Esophagus squamous epithelium (tissue), 5 donors: ENCODE results near the gene GDF11. TPM values are rescaled to one million over a fixed set of nuclear protein-coding genes. Genes with fewer than 3 reads are reported as not detected.

Experiments
- DNase-seq: peaks from one replicate; lab custom pipeline; 2025; lab: John Stamatoyannopoulos, UW
- H3K27ac ChIP-seq, 4 donors: fragments of 200-600 bp; sonication (generic); one replicate each; pipeline ENCODE4 v1.5.1; 2016 to 2019; ENCODE audit warnings: mild to moderate bottlenecking in 1 of 4
- H3K27me3 ChIP-seq, 4 donors: fragments of 200-600 bp; sonication (generic); 1 replicate in 3 of 4; 2 replicates in 1 of 4; pipeline versions ENCODE4 v1.5.1 to v1.6.0; 2017 to 2021; ENCODE audit warnings: antibody characterized with exemption in 1 of 4
- H3K36me3 ChIP-seq, 3 donors: fragments of 200-600 bp; sonication (generic); one replicate each; pipeline ENCODE4 v1.5.1; 2016 to 2019
- H3K4me1 ChIP-seq, 3 donors: fragments of 200-600 bp; sonication (generic); one replicate each; pipeline ENCODE4 v1.5.1; 2017 to 2019
- H3K4me3 ChIP-seq, 4 donors: fragments of 200-600 bp; sonication (generic); 1 replicate in 3 of 4; 2 replicates in 1 of 4; pipeline ENCODE4 v1.5.1; 2016 to 2019; ENCODE audit warnings: mild to moderate bottlenecking in 2 of 4, moderate library complexity in 1 of 4
- H3K9me3 ChIP-seq, 3 donors: fragments of 200-600 bp; sonication (generic); one replicate each; pipeline ENCODE4 v1.5.1; 2016 to 2019
- POLR2A ChIP-seq, 4 donors: fragments of 450-650 bp; IDR thresholded peaks; one replicate each; pipeline ENCODE4 v1.6.1; 2017; ENCODE audit warnings: antibody characterized with exemption in 4 of 4, mild to moderate bottlenecking in 4 of 4, moderate library complexity in 3 of 4
- WGBS, 2 donors: methylation state at CpG; one replicate each; pipeline ENCODE4 v1.1.5; 2018; 5-methylcytosine and 5-hydroxymethylcytosine counted together
- intact Hi-C: fragments of 100-400 bp; cut with DNase I; formaldehyde crosslinking; loops from one replicate; pipeline ENCODE4 v1.15.0; 2022
- total RNA-seq, 4 donors: library from RNA; depleted of rRNA; stranded (reverse); fragments of >200 nt; gene quantifications; one replicate each; pipeline ENCODE4 v1.1.0, GENCODE V29; 2016
- TF ChIP-seq, protein P1 (sequence below), 6 experiments: fragments of 450-650 bp in 4 of 6; fragments of 200-600 bp in 2 of 6; sonication (generic) in 2 of 6; IDR thresholded peaks; one replicate each; pipeline ENCODE4 v1.5.1; 2016 to 2019; ENCODE audit warnings: antibody characterized with exemption in 6 of 6, mild to moderate bottlenecking in 4 of 6, moderate library complexity in 4 of 6
- donor health status: DM: yes; HTN: yes; CAD: no.

GDF11 gene
- total RNA-seq, 4 donors from 2014 or later, result 0.19 to 1.9 (median 1.5) TPM

DNA sequence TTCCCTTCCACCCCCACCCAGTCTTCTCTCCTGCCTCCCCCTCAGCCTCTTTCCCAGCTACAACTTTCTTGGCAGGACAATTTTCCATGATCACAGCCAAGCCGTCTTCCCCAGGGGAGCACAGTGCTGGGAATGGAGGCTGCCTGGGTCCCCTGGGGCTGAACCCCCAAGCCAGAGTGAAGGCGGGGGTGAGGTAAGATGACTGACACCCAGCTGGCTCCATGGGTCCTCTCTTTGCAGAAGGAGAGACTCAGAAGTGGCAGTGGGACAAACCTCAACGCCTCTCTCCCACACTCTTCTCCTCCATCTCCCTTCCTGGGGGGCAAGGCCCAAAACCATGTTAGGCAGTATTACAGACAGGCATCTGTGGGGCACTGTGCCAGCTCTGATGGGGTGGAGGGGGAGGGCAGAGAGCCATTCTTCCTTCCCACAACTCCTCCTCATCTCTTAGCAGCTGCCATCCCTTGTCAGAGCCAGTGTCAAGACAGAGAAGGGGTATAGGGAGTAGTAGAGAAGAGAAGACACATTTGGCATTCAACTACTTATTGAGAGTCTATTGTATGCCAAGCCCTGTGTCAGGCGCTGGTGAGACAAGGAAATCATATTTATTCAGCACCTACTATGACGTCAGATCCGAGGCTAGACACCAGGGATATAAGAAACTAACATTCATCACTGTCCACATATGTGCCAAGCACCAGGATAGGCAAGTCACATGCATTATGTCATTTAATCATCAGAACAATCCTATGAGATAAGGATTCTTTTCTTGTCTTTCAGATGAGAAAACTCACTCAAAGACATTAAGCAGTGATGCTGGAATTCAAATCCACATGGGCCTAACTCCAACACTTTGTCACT, 38.8 kb upstream of the GDF11 start:
- peaks cover 0 to 32% (median 1%) of the 10 kb centered on the region in 4 donors for H3K27me3 ChIP-seq
- WGBS, 2 donors, result 53 to 58% methylated on average over 5 of the region's 6 CpGs
- H3K27ac ChIP-seq, result peak overlapping the region; percentile 37 to 87 (median 81)
- intact Hi-C loops, result no loop called here
- no peaks in the 10 kb centered on the region for H3K36me3 ChIP-seq
- DNase-seq, result no peak
- peak overlapping the region in 3 of 4 donors; percentile 56 to 65 (median 59) for H3K4me3 ChIP-seq
- H3K4me1 ChIP-seq, result peaks cover 9 to 50% (median 12%) of the 10 kb centered on the region in 3 donors
- no peaks in the 10 kb centered on the region for H3K9me3 ChIP-seq
- TF ChIP-seq POLR2A (IDR thresholded peaks at IDR 0.05), result no peak
- TF ChIP-seq, protein P1, sequence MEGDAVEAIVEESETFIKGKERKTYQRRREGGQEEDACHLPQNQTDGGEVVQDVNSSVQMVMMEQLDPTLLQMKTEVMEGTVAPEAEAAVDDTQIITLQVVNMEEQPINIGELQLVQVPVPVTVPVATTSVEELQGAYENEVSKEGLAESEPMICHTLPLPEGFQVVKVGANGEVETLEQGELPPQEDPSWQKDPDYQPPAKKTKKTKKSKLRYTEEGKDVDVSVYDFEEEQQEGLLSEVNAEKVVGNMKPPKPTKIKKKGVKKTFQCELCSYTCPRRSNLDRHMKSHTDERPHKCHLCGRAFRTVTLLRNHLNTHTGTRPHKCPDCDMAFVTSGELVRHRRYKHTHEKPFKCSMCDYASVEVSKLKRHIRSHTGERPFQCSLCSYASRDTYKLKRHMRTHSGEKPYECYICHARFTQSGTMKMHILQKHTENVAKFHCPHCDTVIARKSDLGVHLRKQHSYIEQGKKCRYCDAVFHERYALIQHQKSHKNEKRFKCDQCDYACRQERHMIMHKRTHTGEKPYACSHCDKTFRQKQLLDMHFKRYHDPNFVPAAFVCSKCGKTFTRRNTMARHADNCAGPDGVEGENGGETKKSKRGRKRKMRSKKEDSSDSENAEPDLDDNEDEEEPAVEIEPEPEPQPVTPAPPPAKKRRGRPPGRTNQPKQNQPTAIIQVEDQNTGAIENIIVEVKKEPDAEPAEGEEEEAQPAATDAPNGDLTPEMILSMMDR (IDR thresholded peaks at IDR 0.05), result no peak

GRCh38 chr12:55704824-55705718, 37.9 kb upstream of the GDF11 start:
- H3K27me3 ChIP-seq, result peaks cover 0 to 33% (median 1%) of the 10 kb centered on the region in 4 donors
- no peak for DNase-seq
- no peaks in the 10 kb centered on the region for H3K36me3 ChIP-seq
- WGBS, 2 donors, result 65 to 81% methylated on average over 8 to 9 of the region's 9 CpGs
- no peaks in the 10 kb centered on the region for H3K9me3 ChIP-seq
- peak overlapping the region in 3 of 4 donors; percentile 56 to 65 (median 59) for H3K4me3 ChIP-seq
- intact Hi-C loops, result no loop called here
- H3K4me1 ChIP-seq, result peaks cover 12 to 58% (median 13%) of the 10 kb centered on the region in 3 donors
- TF ChIP-seq, protein P1 (IDR thresholded peaks at IDR 0.05), result no peak
- TF ChIP-seq POLR2A (IDR thresholded peaks at IDR 0.05), result no peak
- H3K27ac ChIP-seq, result peak overlapping the region; percentile 50 to 88 (median 84)

DNA sequence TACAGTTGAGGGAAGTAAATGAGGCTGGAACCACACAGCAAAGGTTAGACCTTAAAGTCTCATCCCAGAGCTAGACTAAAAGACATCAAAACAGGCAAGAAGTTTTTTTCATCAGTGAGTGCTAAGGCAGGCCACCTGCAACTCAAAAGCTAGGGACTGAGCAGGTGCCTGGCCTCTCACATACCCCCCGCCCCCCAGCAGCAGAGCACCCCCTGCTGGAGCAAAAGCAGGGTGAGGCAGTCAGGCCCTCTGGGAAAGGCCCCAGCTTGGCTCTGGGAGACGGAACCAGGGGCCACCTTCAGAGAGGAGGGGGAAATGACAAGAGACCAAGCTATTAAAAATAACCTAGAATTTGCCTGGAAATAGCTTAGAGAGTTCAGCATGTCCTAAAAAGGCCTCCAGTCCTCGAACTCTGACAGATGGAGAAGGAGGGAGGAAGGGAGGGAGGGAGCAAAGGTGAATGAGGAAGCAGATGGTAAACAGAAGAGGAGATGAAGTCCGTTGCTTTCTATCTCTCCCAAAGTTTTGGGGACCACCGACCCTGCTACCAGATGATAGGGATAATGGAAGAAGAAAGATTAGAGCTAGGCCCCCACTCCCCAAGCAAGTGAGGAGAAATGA, 37.0 kb upstream of the GDF11 start:
- DNase-seq, result no peak
- no peaks in the 10 kb centered on the region for H3K9me3 ChIP-seq
- H3K4me3 ChIP-seq, result peak overlapping the region; percentile 5 to 65 (median 58)
- peaks cover 0 to 38% (median 1%) of the 10 kb centered on the region in 4 donors for H3K27me3 ChIP-seq
- no peak for TF ChIP-seq POLR2A (IDR thresholded peaks at IDR 0.05)
- TF ChIP-seq, protein P1 (IDR thresholded peaks at IDR 0.05), result peak in 5 of 6 experiments; percentile 10 to 34 (median 25)
- 46 to 47% methylated on average over 3 to 5 of the region's 5 CpGs for WGBS, 2 donors
- peaks cover 12 to 50% (median 13%) of the 10 kb centered on the region in 3 donors for H3K4me1 ChIP-seq
- no peaks in the 10 kb centered on the region for H3K36me3 ChIP-seq
- peak overlapping the region; percentile 50 to 88 (median 84) for H3K27ac ChIP-seq
- intact Hi-C loops, result no loop called here

DNA sequence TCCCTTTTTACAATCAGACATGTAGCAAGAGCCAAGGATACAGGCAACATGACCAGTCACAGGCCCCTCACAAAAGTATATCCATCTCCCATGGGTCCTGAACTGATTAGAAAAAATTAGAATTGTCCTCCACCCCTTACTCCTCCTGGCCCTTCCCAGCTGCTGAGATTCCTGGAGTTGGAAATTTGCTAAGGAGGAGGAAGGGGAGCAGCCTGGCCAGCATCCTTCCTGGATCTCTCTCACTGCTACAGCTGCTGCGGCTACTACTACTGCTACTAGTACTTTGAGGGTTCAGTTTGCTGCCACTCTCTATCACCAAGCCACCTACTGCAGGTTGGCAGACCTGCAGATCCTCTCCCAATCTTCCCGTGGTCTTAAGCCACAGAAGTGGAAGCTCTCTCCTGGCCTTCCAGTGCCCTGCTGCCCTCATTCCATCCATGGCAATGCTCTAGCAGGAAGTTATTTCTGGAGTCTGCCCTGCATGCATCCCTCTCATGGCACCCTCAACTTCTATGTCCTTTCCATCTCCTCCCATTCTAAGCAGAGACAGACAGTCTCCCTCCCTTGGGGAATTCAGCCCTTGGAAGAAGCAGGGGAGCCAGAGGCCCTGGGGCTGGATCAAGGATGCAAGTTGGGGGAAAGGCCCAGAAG, 36.2 kb upstream of the GDF11 start:
- H3K36me3 ChIP-seq, result no peaks in the 10 kb centered on the region
- H3K9me3 ChIP-seq, result no peaks in the 10 kb centered on the region
- TF ChIP-seq, protein P1 (IDR thresholded peaks at IDR 0.05), result no peak
- no peak for TF ChIP-seq POLR2A (IDR thresholded peaks at IDR 0.05)
- H3K4me1 ChIP-seq, result peaks cover 12 to 42% (median 13%) of the 10 kb centered on the region in 3 donors
- DNase-seq, result no peak
- intact Hi-C loops, result no loop called here
- peak overlapping the region; percentile 50 to 88 (median 84) for H3K27ac ChIP-seq
- H3K4me3 ChIP-seq, result peak overlapping the region; percentile 33 to 65 (median 58)
- 65 to 80% methylated on average over 2 of the region's 2 CpGs for WGBS, 2 donors
- H3K27me3 ChIP-seq, result peaks cover 0 to 38% (median 1%) of the 10 kb centered on the region in 4 donors
